Rectal smooth muscle tissue (tissue), 1 donor: ENCODE results near the gene FGD4.
"Not testable (repeated sequence)": the region's sequence is repeated elsewhere in the genome, so short reads cannot be mapped to it uniquely, and the experiment has no call there.

Experiments used
- H3K27ac ChIP-seq: one replicate; pipeline ENCODE4 v1.7.0; 2013; ENCODE audit warnings: low read depth, low read length, inconsistent platforms
- H3K27me3 ChIP-seq: one replicate; pipeline ENCODE4 v1.7.0; 2013; ENCODE audit warnings: low read length; ENCODE audit not compliant: control insufficient read depth, insufficient read depth
- H3K36me3 ChIP-seq: one replicate; pipeline ENCODE4 v1.7.0; 2013; ENCODE audit warnings: low read length; ENCODE audit not compliant: control insufficient read depth, insufficient read depth
- H3K4me1 ChIP-seq: one replicate; pipeline ENCODE4 v1.7.0; 2013; ENCODE audit warnings: low read length; ENCODE audit not compliant: control insufficient read depth, insufficient read depth
- H3K4me3 ChIP-seq: one replicate; pipeline ENCODE4 v1.7.0; 2013; ENCODE audit warnings: low read length
- H3K9ac ChIP-seq: one replicate; pipeline ENCODE4 v1.7.0; 2013; ENCODE audit warnings: low read length

FGD4 gene

DNA sequence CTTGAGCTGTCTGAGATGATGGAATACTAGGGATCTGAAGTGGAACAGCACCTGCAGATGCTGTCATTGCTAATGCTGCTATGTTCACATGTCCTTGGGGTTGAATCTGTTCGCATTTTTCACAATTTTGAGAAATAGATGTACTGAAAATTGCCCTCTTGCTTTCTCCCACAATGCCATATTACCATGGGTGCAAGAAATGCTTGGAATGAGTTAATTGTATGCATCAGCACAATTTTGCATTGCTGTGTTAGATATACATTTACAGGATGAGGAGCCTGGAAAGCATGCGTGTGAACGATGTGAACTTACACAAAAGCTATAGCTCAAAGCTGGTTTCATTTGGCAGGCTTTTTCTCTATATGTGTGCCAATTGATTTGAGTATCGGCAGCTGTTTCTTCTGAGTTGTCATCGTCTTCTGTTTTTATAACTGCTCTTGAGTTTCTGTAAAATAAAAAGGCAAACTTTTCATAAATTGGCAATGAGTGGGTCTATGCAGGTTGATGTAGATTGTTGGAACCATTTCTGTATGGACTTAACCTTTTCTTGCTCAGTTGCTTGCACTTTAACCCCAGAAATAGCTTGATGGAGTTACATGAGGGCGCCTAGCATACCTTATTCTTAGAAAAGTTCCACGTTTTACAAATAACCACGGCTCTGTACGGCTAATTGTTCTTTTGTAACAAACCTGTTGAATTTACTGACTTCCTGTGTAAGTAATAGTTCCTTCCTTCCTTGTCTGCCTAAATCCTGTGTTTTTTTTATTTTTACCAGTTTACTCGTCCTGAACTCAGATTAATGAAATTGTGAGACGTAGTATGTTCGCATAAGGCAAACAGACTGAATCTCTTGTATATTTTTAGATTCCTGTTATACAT, 105.9 kb downstream of the FGD4 start:
- Histone ChIP-seq H3K4me3 (no peak overlapping the region), H3K36me3 (no peaks in the 10 kb centered on the region), H3K4me1 (no peaks in the 10 kb centered on the region), H3K27ac (no peak overlapping the region), H3K27me3 (no peaks in the 10 kb centered on the region), H3K9ac (no peak overlapping the region)

DNA sequence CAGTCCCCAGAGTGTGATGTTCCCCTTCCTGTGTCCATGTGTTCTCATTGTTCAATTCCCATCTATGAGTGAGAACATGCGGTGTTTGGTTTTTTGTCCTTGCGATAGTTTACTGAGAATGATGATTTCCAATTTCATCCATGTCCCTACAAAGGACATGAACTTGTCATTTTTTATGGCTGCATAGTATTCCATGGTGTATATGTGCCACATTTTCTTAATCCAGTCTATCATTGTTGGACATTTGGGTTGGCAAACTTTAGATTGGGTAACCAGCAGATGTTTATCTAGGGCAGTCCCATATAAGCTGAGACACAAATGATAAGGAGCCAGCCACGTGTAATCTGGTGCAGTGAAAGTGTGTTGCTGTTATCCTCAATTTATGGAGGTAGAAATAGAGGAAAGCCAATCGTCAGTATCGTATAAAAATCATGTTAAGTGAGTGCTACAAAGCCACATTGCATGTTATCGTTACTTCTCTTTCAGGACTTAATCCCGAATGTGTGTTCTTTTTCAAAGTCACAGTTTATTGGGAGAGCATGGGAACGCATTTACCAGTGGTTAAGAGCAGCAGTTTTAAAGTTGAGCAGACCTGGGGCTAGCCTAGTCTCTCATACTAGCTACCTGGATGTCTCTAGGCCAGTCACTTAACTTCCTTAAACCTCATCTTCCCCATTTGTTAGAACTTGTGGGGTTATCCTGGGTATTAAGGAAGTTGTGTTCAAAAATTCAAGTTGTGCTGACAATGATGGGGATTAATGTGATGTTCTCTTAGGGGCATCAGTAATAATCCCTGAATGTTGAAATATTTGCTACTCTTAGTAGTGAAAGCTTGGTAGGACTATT, 108.0 kb downstream of the FGD4 start:
- not testable (repeated sequence) for H3K4me1 ChIP-seq, H3K9ac ChIP-seq, H3K27ac ChIP-seq, H3K36me3 ChIP-seq, H3K27me3 ChIP-seq, H3K4me3 ChIP-seq

- H3K27me3 ChIP-seq, result no peaks in the 10 kb centered on the region
- H3K36me3 ChIP-seq, result no peaks in the 10 kb centered on the region
- H3K4me1 ChIP-seq, result no peaks in the 10 kb centered on the region
- no peak overlapping the region for H3K27ac ChIP-seq
- H3K9ac ChIP-seq, result no peak overlapping the region
- H3K4me3 ChIP-seq, result no peak overlapping the region
Observed at GRCh38 chr12:32507942-32508320, 108.6 kb downstream of the FGD4 start.

GRCh38 chr12:32508626-32509025, 109.3 kb downstream of the FGD4 start:
- Histone ChIP-seq H3K9ac (no peak overlapping the region), H3K27me3 (no peaks in the 10 kb centered on the region), H3K4me3 (no peak overlapping the region), H3K4me1 (no peaks in the 10 kb centered on the region), H3K27ac (no peak overlapping the region), H3K36me3 (no peaks in the 10 kb centered on the region)

DNA sequence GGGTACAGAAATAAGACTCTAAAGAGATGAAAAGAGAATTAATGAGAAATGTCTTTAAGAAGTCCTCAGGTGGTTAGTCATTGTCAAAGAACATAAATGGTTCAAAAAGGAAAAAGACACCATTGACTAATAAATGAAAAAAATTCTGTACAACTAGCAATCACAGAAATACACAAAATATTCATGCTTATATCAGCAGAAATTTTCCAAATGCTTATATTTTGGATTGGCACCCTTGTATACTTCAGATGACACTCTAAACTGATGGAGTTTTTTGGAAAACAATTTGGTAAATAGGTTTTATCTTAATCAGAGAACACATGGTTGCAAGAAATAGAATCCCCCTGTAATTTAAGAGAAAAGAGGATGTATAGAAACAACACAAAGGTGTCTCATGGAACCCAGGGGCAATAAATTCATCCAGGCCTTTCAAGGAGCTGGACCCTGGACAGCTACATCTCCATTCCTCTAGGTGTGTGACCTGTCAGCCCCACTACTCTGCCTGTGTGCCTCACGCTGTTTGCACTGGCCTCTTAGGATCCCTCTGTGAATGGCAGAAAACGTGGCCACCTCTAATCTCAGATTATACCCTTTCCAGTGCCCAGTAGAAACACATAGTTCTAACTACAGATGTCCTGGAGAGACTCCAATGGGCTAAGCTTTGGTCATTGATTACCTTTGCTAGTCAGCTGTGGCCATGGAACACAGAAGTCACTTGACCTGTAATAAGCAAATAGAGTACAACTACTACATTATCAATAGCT, 110.2 kb downstream of the FGD4 start:
- Histone ChIP-seq H3K27ac (no peak overlapping the region), H3K36me3 (no peaks in the 10 kb centered on the region), H3K9ac (no peak overlapping the region), H3K4me1 (no peaks in the 10 kb centered on the region), H3K27me3 (no peaks in the 10 kb centered on the region), H3K4me3 (no peak overlapping the region)

DNA sequence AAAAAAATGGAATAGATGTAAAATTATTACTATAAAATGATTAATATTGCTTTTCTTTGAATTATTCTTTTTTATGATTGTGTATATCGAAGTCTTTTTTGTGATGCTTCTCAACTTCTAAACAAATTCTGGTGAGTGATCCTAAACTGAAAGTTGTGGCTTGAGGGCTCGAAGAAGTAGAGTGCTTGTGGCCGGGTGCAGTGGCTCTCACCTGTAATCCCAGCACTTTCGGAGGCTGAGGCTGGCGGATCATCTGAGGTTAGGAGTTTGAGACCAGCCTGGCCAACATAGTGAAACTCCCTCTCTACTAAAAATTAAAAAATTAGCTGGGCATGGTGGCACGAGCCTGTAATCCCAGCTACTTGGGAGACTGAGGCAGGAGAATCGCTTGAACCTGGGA, 112.6 kb downstream of the FGD4 start:
- not testable (repeated sequence) for H3K9ac ChIP-seq, H3K27me3 ChIP-seq, H3K4me1 ChIP-seq, H3K4me3 ChIP-seq, H3K27ac ChIP-seq, H3K36me3 ChIP-seq

GRCh38 chr12:32512379-32512778, 113.0 kb downstream of the FGD4 start:
- no peak overlapping the region for H3K4me3 ChIP-seq
- no peak overlapping the region for H3K27ac ChIP-seq

GRCh38 chr12:32512910-32513309, 113.6 kb downstream of the FGD4 start:
- Histone ChIP-seq H3K27me3 (no peaks in the 10 kb centered on the region), H3K27ac (no peak overlapping the region), H3K4me1 (no peaks in the 10 kb centered on the region), H3K4me3 (no peak overlapping the region), H3K36me3 (no peaks in the 10 kb centered on the region), H3K9ac (no peak overlapping the region)

More at GRCh38 chr12:32512379-32512778, 113.0 kb downstream of the FGD4 start:
- no peaks in the 10 kb centered on the region for H3K4me1 ChIP-seq
- H3K36me3 ChIP-seq, result no peaks in the 10 kb centered on the region
- no peaks in the 10 kb centered on the region for H3K27me3 ChIP-seq
- no peak overlapping the region for H3K9ac ChIP-seq

GRCh38 chr12:32515137-32515873, 115.9 kb downstream of the FGD4 start:
- Histone ChIP-seq H3K27ac (no peak overlapping the region), H3K4me1 (no peaks in the 10 kb centered on the region), H3K9ac (no peak overlapping the region), H3K4me3 (no peak overlapping the region), H3K36me3 (no peaks in the 10 kb centered on the region), H3K27me3 (no peaks in the 10 kb centered on the region)

DNA sequence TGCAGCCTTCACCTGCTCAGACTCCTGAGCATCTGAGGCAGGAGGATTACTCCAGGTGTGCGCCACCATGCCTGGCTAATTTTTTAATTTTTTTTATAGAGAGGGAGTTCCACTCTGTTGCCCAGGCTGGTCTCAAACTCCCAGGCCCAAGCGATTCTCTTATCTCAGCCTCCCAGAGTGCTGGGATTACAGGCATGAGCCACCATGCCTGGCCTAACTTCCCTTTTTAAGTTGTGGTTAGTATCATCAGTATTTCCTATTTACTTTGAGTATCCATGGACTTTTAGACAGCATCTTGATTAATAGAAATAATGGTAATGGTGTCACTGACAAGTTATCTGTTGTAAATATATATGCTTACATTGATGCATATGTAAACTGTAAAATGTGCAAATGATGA, 116.9 kb downstream of the FGD4 start:
- no peaks in the 10 kb centered on the region for H3K27me3 ChIP-seq
- H3K9ac ChIP-seq, result no peak overlapping the region

DNA sequence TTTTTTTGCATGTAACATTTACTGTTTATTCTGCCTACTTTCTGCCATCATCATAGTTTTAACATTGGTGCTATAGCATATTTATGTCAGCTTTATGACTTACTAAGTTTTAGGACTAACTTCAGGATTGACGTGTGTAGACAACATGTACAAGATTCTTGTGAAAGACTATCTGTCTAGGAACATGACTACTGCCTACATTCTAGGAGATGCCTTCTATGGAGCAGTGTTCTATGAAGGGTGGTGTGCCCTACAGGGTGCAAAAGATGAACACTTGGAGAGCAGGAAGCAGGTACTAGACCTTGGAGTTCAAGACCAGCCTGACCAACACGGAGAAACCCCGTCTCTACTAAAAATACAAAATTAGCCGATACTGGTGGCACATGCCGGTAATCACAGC, 118.6 kb downstream of the FGD4 start:
- Histone ChIP-seq H3K36me3 (no peaks in the 10 kb centered on the region), H3K4me1 (no peaks in the 10 kb centered on the region)

More for the DNA sequence above, 116.9 kb downstream of the FGD4 start:
- Histone ChIP-seq H3K4me3 (no peak overlapping the region), H3K36me3 (no peaks in the 10 kb centered on the region), H3K27ac (no peak overlapping the region), H3K4me1 (no peaks in the 10 kb centered on the region)

DNA sequence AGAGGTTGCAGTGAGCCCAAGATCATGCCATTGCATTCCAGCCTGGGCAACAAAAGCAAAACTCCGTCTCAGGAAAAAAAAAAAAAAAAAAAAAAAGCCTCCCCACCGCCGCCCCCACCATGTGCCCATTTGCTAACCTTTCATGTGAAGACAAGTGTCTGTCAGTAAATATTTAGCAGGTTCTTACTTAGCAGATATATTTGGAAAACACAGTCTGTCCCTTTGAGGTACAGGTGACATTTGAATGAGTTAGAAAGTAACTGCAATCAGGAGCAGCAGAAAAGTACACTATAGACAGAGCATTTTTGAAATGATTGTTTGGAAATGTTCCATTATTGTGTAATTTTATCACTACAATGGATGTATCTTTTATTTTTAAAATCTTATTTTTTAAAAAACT, 119.7 kb downstream of the FGD4 start:
- H3K9ac ChIP-seq, result no peak overlapping the region
- H3K27me3 ChIP-seq, result no peaks in the 10 kb centered on the region
- H3K4me3 ChIP-seq, result no peak overlapping the region
- H3K4me1 ChIP-seq, result no peaks in the 10 kb centered on the region
- no peak overlapping the region for H3K27ac ChIP-seq
- no peaks in the 10 kb centered on the region for H3K36me3 ChIP-seq

More for the DNA sequence above, 118.6 kb downstream of the FGD4 start:
- Histone ChIP-seq H3K4me3 (no peak overlapping the region), H3K9ac (no peak overlapping the region), H3K27ac (no peak overlapping the region), H3K27me3 (no peaks in the 10 kb centered on the region)
